Peyer's patch (tissue), 4 donors: Measurements from ENCODE around the gene CTF1. TPM values are rescaled to one million over a fixed set of nuclear protein-coding genes. Genes with fewer than 3 reads are reported as not detected.

ENCODE experiments used
- DNase-seq, 3 donors: peaks; one replicate each; pipeline ENCODE4 v3.0.0-alpha.2; 2017 to 2019
- H3K27ac ChIP-seq, 4 donors: fragments of 200-600 bp; sonication (generic); one replicate each; pipeline ENCODE4 v1.5.1; 2016 to 2019
- H3K27me3 ChIP-seq, 2 donors: fragments of 200-600 bp; sonication (generic); one replicate each; pipeline ENCODE4 v1.5.1; 2019
- H3K36me3 ChIP-seq, 3 donors: fragments of 200-600 bp; sonication (generic); one replicate each; pipeline ENCODE4 v1.5.1; 2016 to 2019
- H3K4me1 ChIP-seq, 4 donors: fragments of 200-600 bp; sonication (generic); one replicate each; pipeline ENCODE4 v1.5.1; 2016 to 2019
- H3K4me3 ChIP-seq, 4 donors: fragments of 200-600 bp; sonication (generic); 1 replicate in 3 of 4; 2 replicates in 1 of 4; pipeline ENCODE4 v1.5.1; 2016 to 2019; ENCODE audit warnings: mild to moderate bottlenecking in 1 of 4
- H3K9me3 ChIP-seq, 4 donors: fragments of 200-600 bp; sonication (generic); one replicate each; pipeline ENCODE4 v1.5.1; 2016 to 2019; ENCODE audit warnings: mild to moderate bottlenecking in 1 of 4
- CTCF ChIP-seq, 6 experiments: fragments of 450-650 bp in 4 of 6; fragments of 200-600 bp in 2 of 6; sonication (generic) in 1 of 6; IDR thresholded peaks; one replicate each; pipeline ENCODE4 v1.5.1; 2017 to 2019; ENCODE audit warnings: antibody characterized with exemption in 6 of 6, mild to moderate bottlenecking in 3 of 6, moderate library complexity in 1 of 6
- POLR2A ChIP-seq, 2 donors: fragments of 450-650 bp; IDR thresholded peaks; one replicate each; pipeline ENCODE4 v1.5.1; 2017; ENCODE audit warnings: antibody characterized with exemption in 2 of 2, mild to moderate bottlenecking in 2 of 2, moderate library complexity in 2 of 2
- total RNA-seq, 4 donors: library from RNA; depleted of rRNA; stranded (reverse); fragments of >200 nt; gene quantifications; one replicate each; pipeline ENCODE4 v1.1.0, GENCODE V29; 2016

Gene CTF1
- total RNA-seq, 4 donors from 2014 or later: 1.2 TPM; not detected in 3

GRCh38 chr16:30899794-30900193, 3.4 kb downstream of the CTF1 start:
- Histone ChIP-seq H3K9me3 (no peaks in the 10 kb centered on the region), H3K4me3 (no peak overlapping the region), H3K27ac (no peak overlapping the region), H3K36me3 (no peaks in the 10 kb centered on the region), H3K27me3 (no peaks in the 10 kb centered on the region), H3K4me1 (peaks cover 0 to 48% (median 3%) of the 10 kb centered on the region in 4 donors)
- no peak for DNase-seq
- TF ChIP-seq POLR2A (IDR thresholded peaks at IDR 0.05): no peak
- no peak for TF ChIP-seq CTCF (IDR thresholded peaks at IDR 0.05)

GRCh38 chr16:30900588-30900987, 4.2 kb downstream of the CTF1 start:
- no peak overlapping the region for H3K4me3 ChIP-seq
- TF ChIP-seq CTCF (IDR thresholded peaks at IDR 0.05) (no peak), POLR2A (IDR thresholded peaks at IDR 0.05) (no peak)

GRCh38 chr16:30901201-30902028, 5.0 kb downstream of the CTF1 start:
- Histone ChIP-seq H3K9me3 (no peaks in the 10 kb centered on the region), H3K36me3 (no peaks in the 10 kb centered on the region), H3K27ac (peak overlapping the region; percentile 81 to 94 (median 90)), H3K27me3 (no peaks in the 10 kb centered on the region), H3K4me3 (peak overlapping the region; percentile 55 to 85 (median 67)), H3K4me1 (peaks cover 0 to 34% (median 3%) of the 10 kb centered on the region in 4 donors)
- DNase-seq: no peak
- TF ChIP-seq POLR2A (IDR thresholded peaks at IDR 0.05) (no peak), CTCF (IDR thresholded peaks at IDR 0.05) (no peak)

More at GRCh38 chr16:30900588-30900987, 4.2 kb downstream of the CTF1 start:
- no peak for DNase-seq
- Histone ChIP-seq H3K36me3 (no peaks in the 10 kb centered on the region), H3K4me1 (peaks cover 0 to 42% (median 3%) of the 10 kb centered on the region in 4 donors), H3K27ac (no peak overlapping the region), H3K27me3 (no peaks in the 10 kb centered on the region), H3K9me3 (no peaks in the 10 kb centered on the region)

- TF ChIP-seq POLR2A (IDR thresholded peaks at IDR 0.05) (peak in 1 of 2 donors; percentile 58), CTCF (IDR thresholded peaks at IDR 0.05) (peak in 3 of 6 experiments; percentile 62 to 83 (median 71))
Measured at GRCh38 chr16:30902029-30902972, 5.9 kb downstream of the CTF1 start.

GRCh38 chr16:30903002-30903401, 6.6 kb downstream of the CTF1 start:
- Histone ChIP-seq H3K27me3 (no peaks in the 10 kb centered on the region), H3K4me1 (peaks cover 0 to 31% (median 0%) of the 10 kb centered on the region in 4 donors), H3K9me3 (no peaks in the 10 kb centered on the region), H3K27ac (peak overlapping the region; percentile 81 to 94 (median 90)), H3K4me3 (peak overlapping the region in 1 of 4 donors; percentile 65), H3K36me3 (no peaks in the 10 kb centered on the region)
- no peak for DNase-seq
- TF ChIP-seq CTCF (IDR thresholded peaks at IDR 0.05) (no peak), POLR2A (IDR thresholded peaks at IDR 0.05) (no peak)

More at GRCh38 chr16:30902029-30902972, 5.9 kb downstream of the CTF1 start:
- no peaks in the 10 kb centered on the region for H3K9me3 ChIP-seq
- peak; percentile 42 to 84 (median 77) for DNase-seq
- no peaks in the 10 kb centered on the region for H3K27me3 ChIP-seq
- no peaks in the 10 kb centered on the region for H3K36me3 ChIP-seq
- peaks cover 0 to 31% (median 2%) of the 10 kb centered on the region in 4 donors for H3K4me1 ChIP-seq
- H3K4me3 ChIP-seq: peak overlapping the region; percentile 55 to 85 (median 67)
- peak overlapping the region; percentile 81 to 94 (median 90) for H3K27ac ChIP-seq
